GM18520 (cell line): ENCODE data around the gene IQGAP1.
A peak's percentile ranks its signal among the peaks of the same experiment; 100 is the strongest.
"Not testable (repeated sequence)": the region's sequence is repeated elsewhere in the genome, so short reads cannot be mapped to it uniquely, and the experiment has no call there.

Experiments used
- ATAC-seq: cut with Tn5 transposase; IDR thresholded peaks from one replicate; pipeline ENCODE4 v1.9.1; 2021; ENCODE audit not compliant: unreplicated experiment

IQGAP1 gene, protein sequence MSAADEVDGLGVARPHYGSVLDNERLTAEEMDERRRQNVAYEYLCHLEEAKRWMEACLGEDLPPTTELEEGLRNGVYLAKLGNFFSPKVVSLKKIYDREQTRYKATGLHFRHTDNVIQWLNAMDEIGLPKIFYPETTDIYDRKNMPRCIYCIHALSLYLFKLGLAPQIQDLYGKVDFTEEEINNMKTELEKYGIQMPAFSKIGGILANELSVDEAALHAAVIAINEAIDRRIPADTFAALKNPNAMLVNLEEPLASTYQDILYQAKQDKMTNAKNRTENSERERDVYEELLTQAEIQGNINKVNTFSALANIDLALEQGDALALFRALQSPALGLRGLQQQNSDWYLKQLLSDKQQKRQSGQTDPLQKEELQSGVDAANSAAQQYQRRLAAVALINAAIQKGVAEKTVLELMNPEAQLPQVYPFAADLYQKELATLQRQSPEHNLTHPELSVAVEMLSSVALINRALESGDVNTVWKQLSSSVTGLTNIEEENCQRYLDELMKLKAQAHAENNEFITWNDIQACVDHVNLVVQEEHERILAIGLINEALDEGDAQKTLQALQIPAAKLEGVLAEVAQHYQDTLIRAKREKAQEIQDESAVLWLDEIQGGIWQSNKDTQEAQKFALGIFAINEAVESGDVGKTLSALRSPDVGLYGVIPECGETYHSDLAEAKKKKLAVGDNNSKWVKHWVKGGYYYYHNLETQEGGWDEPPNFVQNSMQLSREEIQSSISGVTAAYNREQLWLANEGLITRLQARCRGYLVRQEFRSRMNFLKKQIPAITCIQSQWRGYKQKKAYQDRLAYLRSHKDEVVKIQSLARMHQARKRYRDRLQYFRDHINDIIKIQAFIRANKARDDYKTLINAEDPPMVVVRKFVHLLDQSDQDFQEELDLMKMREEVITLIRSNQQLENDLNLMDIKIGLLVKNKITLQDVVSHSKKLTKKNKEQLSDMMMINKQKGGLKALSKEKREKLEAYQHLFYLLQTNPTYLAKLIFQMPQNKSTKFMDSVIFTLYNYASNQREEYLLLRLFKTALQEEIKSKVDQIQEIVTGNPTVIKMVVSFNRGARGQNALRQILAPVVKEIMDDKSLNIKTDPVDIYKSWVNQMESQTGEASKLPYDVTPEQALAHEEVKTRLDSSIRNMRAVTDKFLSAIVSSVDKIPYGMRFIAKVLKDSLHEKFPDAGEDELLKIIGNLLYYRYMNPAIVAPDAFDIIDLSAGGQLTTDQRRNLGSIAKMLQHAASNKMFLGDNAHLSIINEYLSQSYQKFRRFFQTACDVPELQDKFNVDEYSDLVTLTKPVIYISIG (N-terminal part only)

DNA sequence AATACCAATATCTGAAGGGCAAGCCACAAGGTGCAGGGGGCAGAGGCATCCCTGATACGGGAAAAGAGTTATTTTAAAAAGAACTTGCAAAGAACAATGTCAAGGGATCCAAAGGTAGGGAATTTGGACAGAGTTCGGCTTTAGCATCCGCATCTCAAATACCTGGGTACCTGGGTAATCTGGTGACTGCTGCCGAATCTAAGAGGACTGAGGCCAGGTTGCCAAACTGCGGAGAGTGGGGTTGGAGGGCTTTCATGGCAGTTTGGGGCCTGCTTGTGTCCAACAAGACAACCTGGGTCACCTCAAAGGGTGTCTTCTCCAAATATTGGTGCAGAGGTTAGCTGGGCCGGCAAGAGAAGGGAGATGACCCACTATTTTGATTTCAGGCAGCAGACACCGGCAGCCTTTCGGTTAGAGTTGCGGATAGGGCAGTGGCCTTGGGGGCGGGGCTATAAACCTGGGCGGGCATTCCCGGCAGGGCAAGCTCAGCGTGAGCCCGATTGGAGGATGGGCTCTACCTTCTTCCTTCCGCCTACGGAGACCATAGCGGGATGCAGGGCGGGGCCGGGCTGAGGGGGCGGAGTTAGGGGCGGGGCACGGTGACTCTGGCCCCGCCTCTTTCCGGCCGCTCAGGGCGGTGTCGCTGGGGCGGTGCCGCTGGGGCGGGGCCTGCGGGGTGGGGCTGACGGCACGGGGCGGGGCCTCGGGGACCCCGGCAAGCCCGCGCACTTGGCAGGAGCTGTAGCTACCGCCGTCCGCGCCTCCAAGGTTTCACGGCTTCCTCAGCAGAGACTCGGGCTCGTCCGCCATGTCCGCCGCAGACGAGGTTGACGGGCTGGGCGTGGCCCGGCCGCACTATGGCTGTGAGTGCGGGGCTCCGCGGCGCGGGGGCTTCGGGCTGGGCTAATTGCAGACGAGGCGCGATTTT, at the start of gene IQGAP1:
TSS of gene IQGAP1 (plus strand) at position 709 of the 928 bp plus-strand sequence. CDS start at position 809, 100 bp downstream.
- ATAC-seq: peak; percentile 92

DNA sequence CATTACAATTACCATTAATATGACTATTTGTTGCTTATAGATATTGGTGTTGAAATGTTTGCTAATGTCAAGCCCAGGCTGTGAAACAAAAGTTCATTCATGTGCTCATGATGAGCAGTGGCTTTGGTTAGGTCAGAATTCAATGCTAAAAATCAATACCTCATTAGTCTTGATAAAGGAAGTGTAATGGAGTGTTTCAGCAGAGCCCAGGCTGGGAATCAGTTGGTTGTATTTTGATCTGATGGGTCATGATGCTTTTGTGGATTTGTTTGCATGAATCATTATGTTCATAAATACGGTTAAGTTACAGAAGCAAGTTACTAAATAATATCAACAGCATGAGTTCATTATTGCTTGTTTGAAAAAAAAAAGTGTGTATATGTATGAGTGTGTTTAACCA, 49.5 kb upstream of the IQGAP1 start:
- no peak for ATAC-seq

GRCh38 chr15:90340345-90340744, 47.7 kb upstream of the IQGAP1 start:
- ATAC-seq: no peak

DNA sequence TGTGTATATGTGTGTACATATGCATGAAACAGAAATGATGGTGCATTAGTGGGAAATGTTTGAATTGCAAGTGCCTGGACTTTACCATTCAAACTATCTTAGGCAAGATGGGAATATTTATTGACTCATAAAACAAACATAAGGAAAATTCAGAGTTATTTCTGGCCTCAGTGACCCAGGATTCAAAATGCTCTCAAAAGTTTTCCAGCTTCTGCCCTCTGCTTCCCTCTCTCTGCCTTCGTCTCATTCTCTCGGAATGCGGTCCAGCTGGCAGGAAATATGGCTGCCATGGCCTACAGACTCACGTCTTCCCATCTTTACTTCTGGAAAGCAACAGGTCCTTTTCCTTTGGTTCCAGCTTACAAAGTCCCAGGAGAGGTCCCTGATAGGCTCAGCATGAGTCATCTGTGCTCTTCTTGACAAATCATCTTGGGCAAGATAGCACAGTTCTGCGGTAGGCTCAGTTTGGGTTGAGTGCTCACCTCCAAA, 44.7 kb upstream of the IQGAP1 start:
- ATAC-seq: no peak

- no peak for ATAC-seq
Observed at GRCh38 chr15:90344662-90345061, 43.4 kb upstream of the IQGAP1 start.

DNA sequence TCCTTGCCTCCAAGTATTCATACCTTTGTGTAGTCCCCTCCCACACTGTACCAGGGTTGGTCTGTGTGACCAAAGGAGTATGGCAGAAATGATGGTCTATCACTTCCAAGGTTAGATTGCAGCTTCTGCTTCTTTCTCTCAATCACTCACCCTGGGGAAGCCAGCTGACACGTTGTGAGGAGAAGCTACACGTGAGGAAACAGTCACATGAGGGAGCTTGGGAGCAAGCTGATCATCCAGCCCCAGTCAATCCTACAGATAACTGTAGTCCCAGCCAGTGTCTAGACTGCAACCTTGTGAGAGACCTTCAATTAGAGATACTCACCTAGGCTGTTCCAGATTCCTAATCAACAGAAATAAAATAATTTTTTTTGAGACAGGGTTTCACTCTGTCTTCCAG, 42.2 kb upstream of the IQGAP1 start:
- no peak for ATAC-seq

DNA sequence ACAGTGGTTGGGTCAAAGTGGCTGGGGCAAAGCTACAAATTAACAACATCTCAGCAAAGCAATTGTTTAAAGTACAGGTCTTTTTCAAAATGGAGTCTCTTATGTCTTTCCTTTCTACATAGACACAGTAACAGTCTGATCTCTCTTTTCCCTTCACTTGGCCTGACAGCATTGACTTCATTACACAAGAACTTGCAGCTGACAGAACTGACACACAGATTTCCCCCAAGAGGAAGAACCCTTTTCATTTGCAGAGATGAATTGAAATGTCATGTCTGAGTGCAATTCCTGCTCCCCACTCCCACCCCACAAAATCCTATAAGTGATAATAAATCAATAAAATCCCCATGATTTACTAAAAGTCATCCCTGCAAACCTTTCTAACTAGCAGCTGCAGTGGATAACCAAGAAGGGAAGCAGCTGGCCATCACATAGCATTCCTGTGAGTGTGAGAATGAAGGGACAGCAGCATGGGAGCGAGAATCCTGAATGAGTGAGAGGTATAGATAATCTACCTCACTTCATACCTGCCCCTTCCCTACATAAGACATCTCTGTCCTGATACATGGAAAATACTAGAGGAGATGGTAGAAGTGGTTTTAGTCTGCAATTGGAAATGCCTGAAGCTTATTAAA, 40.5 kb upstream of the IQGAP1 start:
- not testable (repeated sequence) for ATAC-seq

GRCh38 chr15:90348456-90348855, 39.6 kb upstream of the IQGAP1 start:
- no peak for ATAC-seq

DNA sequence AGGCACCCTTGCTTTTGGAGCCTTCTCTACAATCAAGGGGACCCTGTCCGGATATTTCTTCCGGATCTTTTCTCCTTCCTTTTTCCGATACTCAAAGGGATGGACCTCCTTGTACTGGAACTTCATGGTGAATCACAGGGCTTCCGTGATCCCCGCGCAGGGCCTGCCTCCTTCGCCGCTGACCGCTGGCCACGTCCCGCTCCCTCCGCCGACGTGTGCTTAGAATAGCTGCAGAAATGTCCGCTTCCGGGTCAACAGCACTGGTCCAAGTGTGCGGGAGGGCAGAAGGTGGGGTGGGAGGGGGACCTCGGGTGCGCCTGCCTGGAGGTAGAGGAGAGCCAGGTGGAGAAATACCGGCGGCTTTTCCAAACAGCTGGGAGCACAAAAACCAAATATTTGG, 39.0 kb upstream of the IQGAP1 start:
- no peak for ATAC-seq

DNA sequence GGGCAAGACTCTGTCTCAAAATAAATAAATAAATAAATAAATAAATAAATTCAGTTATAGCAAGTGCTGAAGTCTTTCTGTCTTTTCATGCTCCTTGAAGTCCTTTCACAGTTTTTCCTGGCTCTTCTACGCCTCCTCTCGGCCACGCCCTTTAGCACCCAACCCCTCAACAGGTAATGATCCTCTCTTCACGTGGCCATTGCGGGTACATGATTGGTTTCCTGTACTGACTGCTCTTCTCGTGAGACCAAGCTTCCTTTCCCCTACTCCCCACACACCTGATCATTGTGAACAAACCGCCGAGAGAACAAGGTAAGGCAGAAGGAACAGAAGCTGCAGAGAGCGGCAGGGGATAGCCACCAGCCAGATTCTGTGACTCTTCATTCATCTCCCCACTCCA, 38.2 kb upstream of the IQGAP1 start:
- ATAC-seq: no peak

- ATAC-seq: no peak
Observed at GRCh38 chr15:90351479-90352106, 36.4 kb upstream of the IQGAP1 start.

GRCh38 chr15:90352107-90352893, 35.7 kb upstream of the IQGAP1 start, which contains the start of gene ZNF774:
Gene ZNF774, plus strand, starts transcription at chr15:90352284. Its CDS starts 2,377 bp downstream, at chr15:90354661.
- peak; percentile 97 for ATAC-seq

GRCh38 chr15:90354986-90355385, 33.1 kb upstream of the IQGAP1 start:
- ATAC-seq: no peak

GRCh38 chr15:90358124-90359033, 29.7 kb upstream of the IQGAP1 start:
- no peak for ATAC-seq

- ATAC-seq: no peak
Observed at GRCh38 chr15:90360746-90361145, 27.3 kb upstream of the IQGAP1 start.

- ATAC-seq: no peak
Observed at GRCh38 chr15:90362936-90363212, 25.2 kb upstream of the IQGAP1 start.

DNA sequence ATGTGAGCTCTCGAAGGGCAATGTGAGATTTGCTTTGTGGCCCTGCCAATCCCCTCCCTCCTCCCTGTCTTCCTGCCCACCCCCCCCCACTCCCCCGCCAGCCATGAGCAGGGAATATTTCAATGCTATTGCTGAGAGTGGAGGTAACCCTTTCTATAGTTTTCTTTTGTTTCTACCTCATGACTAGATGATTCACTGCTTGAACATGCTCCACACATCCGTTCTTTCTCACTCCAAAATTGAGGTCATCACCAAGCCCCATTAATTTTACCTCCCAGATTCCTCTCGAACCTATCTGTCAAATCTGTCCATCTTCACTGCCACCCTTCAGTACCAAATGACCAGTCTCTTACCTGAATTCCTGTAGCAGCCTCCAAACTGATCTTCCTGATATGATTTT, 23.8 kb upstream of the IQGAP1 start:
- ATAC-seq: no peak
